Body of pancreas (tissue), 4 donors: Measurements from ENCODE around the gene PRRT1. TPM values are rescaled to one million over a fixed set of nuclear protein-coding genes. Genes with fewer than 3 reads are reported as not detected.
"Not testable (repeated sequence)": the region's sequence is repeated elsewhere in the genome, so short reads cannot be mapped to it uniquely, and the experiment has no call there.

Experiments
- ATAC-seq: fragments of 150-250 bp; one replicate; pipeline ENCODE4 v1.9.1; 2016
- DNase-seq, 4 donors: peaks; one replicate each; pipeline ENCODE4 v3.0.0-alpha.2; 2019
- H3K27ac ChIP-seq, 4 donors: fragments of 200-600 bp; sonication (generic); 1 replicate in 3 of 4; 2 replicates in 1 of 4; pipeline versions ENCODE4 v1.5.1 to v1.6.1; 2016 to 2019; ENCODE audit warnings: mild to moderate bottlenecking in 1 of 4, mixed read lengths in 1 of 4, moderate library complexity in 1 of 4
- H3K27me3 ChIP-seq, 2 donors: fragments of 200-600 bp; sonication (generic); one replicate each; pipeline ENCODE4 v1.6.0; 2016; ENCODE audit warnings: mild to moderate bottlenecking in 1 of 2
- H3K36me3 ChIP-seq, 2 donors: fragments of 200-600 bp; sonication (generic); replicated peaks in 1 of 2; 2 replicates each; pipeline ENCODE4 v1.5.1; 2016; ENCODE audit warnings: low read depth in 2 of 2; ENCODE audit not compliant: insufficient read depth in 1 of 2
- H3K4me1 ChIP-seq: fragments of 200-600 bp; sonication (generic); one replicate; pipeline ENCODE4 v1.6.0; 2016
- H3K4me3 ChIP-seq, 2 donors: fragments of 200-600 bp; sonication (generic); 1 replicate in 1 of 2; 2 replicates in 1 of 2; pipeline ENCODE4 v1.5.1; 2016 to 2019
- H3K9me3 ChIP-seq, 3 donors: fragments of 200-600 bp; sonication (generic); 1 replicate in 2 of 3; 2 replicates in 1 of 3; pipeline ENCODE4 v1.5.1; 2016
- POLR2A ChIP-seq, 3 donors: fragments of 450-650 bp; IDR thresholded peaks; one replicate each; pipeline ENCODE4 v1.6.1; 2016; ENCODE audit warnings: antibody characterized with exemption in 3 of 3, mild to moderate bottlenecking in 2 of 3
- WGBS, 2 donors: methylation state at CpG; one replicate each; pipeline ENCODE4 v1.1.5; 2017; 5-methylcytosine and 5-hydroxymethylcytosine counted together
- intact Hi-C: fragments of 100-400 bp; cut with DNase I; formaldehyde crosslinking; loops from one replicate; pipeline ENCODE4 v1.15.1; 2023
- total RNA-seq, 2 donors: library from RNA; depleted of rRNA; stranded (reverse); fragments of >200 nt; gene quantifications; one replicate each; pipeline ENCODE4 v1.1.0, GENCODE V29; 2016
- TF ChIP-seq, protein P1 (sequence below), 7 experiments: fragments of 450-650 bp in 4 of 7; fragments of 200-600 bp in 3 of 7; sonication (generic) in 3 of 7; IDR thresholded peaks; one replicate each; pipeline ENCODE4 v1.5.1; 2016 to 2019; ENCODE audit warnings: antibody characterized with exemption in 7 of 7

PRRT1 gene
- total RNA-seq, 2 donors from 2014 or later = not detected

DNA sequence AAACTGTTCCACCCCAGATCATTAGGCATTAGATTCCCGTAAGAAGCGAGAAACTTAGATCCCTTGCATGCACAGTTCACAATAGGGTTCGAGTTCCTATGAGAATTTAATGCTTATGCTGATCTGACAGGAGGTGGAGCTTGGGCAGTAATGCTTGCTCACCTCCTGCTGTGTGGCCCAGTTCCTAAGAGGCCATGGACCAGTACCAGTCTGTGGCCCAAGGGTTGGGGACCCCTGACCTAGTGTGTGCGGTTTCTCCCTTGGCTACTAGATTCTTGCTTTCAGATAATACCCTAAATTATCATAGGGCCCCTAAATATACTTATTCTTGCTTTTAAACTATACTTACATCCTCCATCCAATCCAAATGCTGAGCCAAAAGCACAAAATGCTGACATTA lies 42.6 kb upstream of the PRRT1 start:
- Histone ChIP-seq H3K4me3 (no peak overlapping the region), H3K27ac (peak overlapping the region in 3 of 4 donors; percentile 74 to 100 (median 100)), H3K4me1 (peaks cover 29% of the 10 kb centered on the region), H3K36me3 (no peaks in the 10 kb centered on the region), H3K9me3 (no peaks in the 10 kb centered on the region), H3K27me3 (no peaks in the 10 kb centered on the region)
- ATAC-seq (no peak), DNase-seq (no peak)
- intact Hi-C loops = no loop called here
- WGBS, 2 donors = 86 to 90% methylated on average over 4 of the region's 4 CpGs
- TF ChIP-seq, protein P1, sequence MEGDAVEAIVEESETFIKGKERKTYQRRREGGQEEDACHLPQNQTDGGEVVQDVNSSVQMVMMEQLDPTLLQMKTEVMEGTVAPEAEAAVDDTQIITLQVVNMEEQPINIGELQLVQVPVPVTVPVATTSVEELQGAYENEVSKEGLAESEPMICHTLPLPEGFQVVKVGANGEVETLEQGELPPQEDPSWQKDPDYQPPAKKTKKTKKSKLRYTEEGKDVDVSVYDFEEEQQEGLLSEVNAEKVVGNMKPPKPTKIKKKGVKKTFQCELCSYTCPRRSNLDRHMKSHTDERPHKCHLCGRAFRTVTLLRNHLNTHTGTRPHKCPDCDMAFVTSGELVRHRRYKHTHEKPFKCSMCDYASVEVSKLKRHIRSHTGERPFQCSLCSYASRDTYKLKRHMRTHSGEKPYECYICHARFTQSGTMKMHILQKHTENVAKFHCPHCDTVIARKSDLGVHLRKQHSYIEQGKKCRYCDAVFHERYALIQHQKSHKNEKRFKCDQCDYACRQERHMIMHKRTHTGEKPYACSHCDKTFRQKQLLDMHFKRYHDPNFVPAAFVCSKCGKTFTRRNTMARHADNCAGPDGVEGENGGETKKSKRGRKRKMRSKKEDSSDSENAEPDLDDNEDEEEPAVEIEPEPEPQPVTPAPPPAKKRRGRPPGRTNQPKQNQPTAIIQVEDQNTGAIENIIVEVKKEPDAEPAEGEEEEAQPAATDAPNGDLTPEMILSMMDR (IDR thresholded peaks at IDR 0.05) = no peak
- no peak for TF ChIP-seq POLR2A (IDR thresholded peaks at IDR 0.05)

DNA sequence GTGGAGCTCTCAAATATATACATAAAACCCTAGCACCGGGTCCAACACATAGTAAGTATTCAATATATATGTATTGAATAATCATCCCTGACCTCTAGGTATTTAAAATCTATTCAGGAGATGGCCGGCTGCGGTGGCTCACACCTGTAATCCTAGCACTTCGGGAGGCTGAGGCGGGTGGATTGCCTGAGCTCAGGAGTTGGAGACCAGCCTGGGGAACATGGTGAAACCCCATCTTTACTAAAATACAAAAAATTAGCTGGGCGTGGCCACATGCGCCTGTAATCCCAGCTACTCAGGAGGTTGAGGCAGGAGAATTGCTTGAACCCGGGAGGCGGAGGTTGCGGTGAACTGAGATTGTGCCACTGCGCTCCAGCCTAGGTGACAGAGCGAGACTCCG lies 41.4 kb upstream of the PRRT1 start:
- ATAC-seq, H3K36me3 ChIP-seq, H3K9me3 ChIP-seq, DNase-seq, intact Hi-C loops, H3K4me3 ChIP-seq, H3K27me3 ChIP-seq: not testable (repeated sequence)
- H3K27ac ChIP-seq = peak overlapping the region in 3 of 4 donors; percentile 1 to 88 (median 24)
- WGBS, 2 donors = 66 to 77% methylated on average over 13 of the region's 13 CpGs
- peaks cover 42% of the 10 kb centered on the region for H3K4me1 ChIP-seq

DNA sequence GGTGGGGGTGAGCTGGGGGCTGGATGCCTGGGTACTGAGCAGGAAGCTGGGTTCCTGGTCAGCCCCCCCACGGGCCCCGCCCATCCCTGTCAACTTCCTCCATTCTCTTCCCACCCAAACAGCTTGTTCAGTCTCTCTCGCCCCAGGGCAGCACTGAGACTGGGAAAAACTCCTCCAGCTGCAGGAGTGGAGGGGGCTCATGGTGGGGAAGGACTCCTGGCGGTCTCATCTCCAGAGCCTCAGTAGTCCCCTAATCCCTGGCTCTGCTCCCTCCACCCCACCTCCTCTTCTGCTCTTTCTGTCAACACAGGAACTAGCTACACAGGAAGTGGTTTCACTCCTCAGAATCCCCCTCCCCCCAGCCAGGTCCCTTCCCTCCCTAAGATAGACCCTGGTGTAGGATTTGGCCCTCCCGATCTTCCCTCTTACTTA lies 40.9 kb upstream of the PRRT1 start, which contains the start of gene GPSM3:
Gene GPSM3 (minus strand): TSS at position 36 of the 432 bp plus-strand sequence. CDS start 130 bp downstream, outside the sequence.
- ATAC-seq (no peak), DNase-seq (peak in 1 of 4 donors; percentile 50)
- no peaks in the 10 kb centered on the region for H3K27me3 ChIP-seq
- intact Hi-C loops = no loop called here
- H3K4me1 ChIP-seq = peaks cover 42% of the 10 kb centered on the region
- H3K9me3 ChIP-seq = no peaks in the 10 kb centered on the region
- peak within 1 kb of the TSS in 3 of 4 donors; percentile 1 to 88 (median 86) for H3K27ac ChIP-seq
- WGBS, 2 donors = 29 to 66% methylated on average over 2 to 5 of the region's 5 CpGs
- no peak within 1 kb of the TSS for H3K4me3 ChIP-seq
- peak in 1 of 3 donors; percentile 32 for TF ChIP-seq POLR2A (IDR thresholded peaks at IDR 0.05)
- TF ChIP-seq, protein P1 (IDR thresholded peaks at IDR 0.05) = no peak
- no peaks in the 10 kb centered on the region for H3K36me3 ChIP-seq

DNA sequence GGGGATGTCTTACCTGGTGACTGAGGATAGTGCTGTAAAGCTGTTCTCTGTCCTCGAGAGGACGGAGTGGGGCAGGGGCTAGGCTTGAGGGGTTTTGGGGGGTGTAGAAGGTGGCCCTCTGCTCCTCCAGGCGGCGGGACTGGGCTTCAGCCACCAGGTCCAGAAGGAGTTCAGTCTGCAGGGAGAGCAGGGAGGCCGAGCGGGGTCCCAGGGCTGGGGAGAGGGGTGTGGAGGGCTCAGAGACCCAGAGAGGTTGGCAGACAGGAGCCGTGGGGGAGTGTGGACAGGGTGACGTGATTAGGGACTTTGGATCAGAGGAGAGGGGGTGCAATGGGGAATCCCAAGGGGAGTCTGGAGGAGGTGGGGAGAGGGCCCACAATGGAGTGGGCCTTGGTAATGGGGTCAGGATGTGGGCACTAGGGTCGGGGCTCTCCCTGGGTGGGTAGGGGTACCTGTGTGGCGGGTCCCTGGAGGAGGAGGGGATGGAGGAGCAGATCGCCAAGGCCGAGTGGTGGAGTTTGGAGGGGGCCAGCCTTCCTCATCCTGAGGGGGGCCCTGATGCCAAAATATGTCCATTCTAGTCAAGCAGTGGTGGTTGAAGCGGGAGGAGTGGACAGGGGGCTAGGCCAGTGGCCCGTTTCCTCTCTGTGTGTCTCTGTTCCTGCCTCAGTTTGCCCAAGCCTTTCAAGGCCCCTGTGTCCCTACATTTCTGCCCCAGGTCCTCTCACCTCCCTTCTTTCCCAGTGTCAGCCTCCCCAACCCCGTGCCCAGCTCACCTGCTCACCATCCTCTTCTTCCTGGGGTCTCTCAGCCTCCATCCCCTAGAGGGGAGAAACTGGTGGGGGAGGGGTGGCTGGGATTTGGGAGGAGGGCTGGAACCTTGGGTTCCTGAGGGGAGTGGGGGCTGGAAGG lies 40.2 kb upstream of the PRRT1 start:
- H3K27me3 ChIP-seq = no peaks in the 10 kb centered on the region
- no peaks in the 10 kb centered on the region for H3K9me3 ChIP-seq
- TF ChIP-seq, protein P1 (IDR thresholded peaks at IDR 0.05) = no peak
- TF ChIP-seq POLR2A (IDR thresholded peaks at IDR 0.05) = no peak
- H3K4me3 ChIP-seq = no peak overlapping the region
- DNase-seq (peak in 1 of 4 donors; percentile 10), ATAC-seq (no peak)
- peaks cover 37% of the 10 kb centered on the region for H3K4me1 ChIP-seq
- WGBS, 2 donors = 53 to 69% methylated on average over 15 of the region's 15 CpGs
- intact Hi-C loops = no loop called here
- H3K36me3 ChIP-seq = no peaks in the 10 kb centered on the region
- H3K27ac ChIP-seq = peak overlapping the region in 3 of 4 donors; percentile 1 to 88 (median 86)

DNA sequence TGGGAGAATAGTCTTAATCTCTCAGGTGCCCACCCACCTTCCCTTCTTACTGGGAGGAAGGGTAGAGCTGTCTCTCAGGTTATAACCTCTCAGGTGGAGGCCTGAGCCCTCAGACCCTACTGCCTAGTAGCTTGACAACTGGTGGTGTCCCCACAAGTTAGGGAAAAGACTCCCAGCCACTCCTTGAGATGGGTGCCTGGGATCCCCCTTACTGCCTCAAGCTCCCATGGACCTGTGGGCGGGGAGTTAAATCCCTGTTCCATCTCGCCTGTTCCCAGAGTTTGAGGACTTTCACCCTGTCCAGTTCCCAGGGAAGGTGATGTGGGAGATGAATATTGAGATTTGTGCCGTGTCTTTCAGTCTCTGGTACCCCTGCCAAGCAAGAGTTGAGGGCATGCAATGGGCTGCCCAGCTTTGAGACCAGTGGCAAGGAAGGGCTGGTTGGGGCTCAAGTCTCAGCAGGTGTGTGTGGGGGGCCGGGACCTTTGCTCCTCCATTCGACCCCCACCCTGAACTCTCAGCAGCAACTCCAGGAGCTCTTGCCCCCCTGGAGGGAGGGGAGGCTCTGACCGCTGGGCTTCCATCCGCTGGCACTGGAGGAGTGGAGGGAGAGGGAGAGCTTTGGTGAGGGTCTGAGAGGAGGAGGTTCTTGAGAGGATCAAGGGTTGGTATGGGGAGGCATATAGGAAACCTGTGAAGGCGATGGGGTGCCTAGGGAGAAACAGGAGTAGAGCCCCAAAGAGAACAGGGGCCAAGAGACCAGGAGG lies 39.4 kb upstream of the PRRT1 start:
- Histone ChIP-seq H3K27me3 (no peaks in the 10 kb centered on the region), H3K36me3 (peaks cover 0 to 2% of the 10 kb centered on the region in 2 donors), H3K27ac (peak overlapping the region; percentile 86 to 97 (median 89)), H3K4me1 (peaks cover 36% of the 10 kb centered on the region), H3K9me3 (no peaks in the 10 kb centered on the region), H3K4me3 (no peak overlapping the region)
- ATAC-seq (no peak), DNase-seq (no peak)
- intact Hi-C loops = no loop called here
- WGBS, 2 donors = 64 to 68% methylated on average over 6 of the region's 8 CpGs
- TF ChIP-seq, protein P1 (IDR thresholded peaks at IDR 0.05) = no peak
- TF ChIP-seq POLR2A (IDR thresholded peaks at IDR 0.05) = no peak
